DMS79 treated with DMSO at 0.1 percent for 48 hours (cell line): Measurements from ENCODE around the gene CFDP1.

Source experiments
- DNase-seq: peaks from one replicate; lab custom pipeline; 2025; lab: John Stamatoyannopoulos, UW

The CFDP1 gene

GRCh38 chr16:75372236-75372856, 61.0 kb downstream of the CFDP1 start:
- DNase-seq, result no peak

- DNase-seq, result no peak
Measured at GRCh38 chr16:75371171-75371570, 62.1 kb downstream of the CFDP1 start.

GRCh38 chr16:75364286-75364791, 69.0 kb downstream of the CFDP1 start:
- DNase-seq, result no peak

- no peak for DNase-seq
Measured at GRCh38 chr16:75362846-75363245, 70.5 kb downstream of the CFDP1 start.

GRCh38 chr16:75361936-75362335, 71.4 kb downstream of the CFDP1 start:
- DNase-seq, result no peak

- no peak for DNase-seq
Measured at GRCh38 chr16:75354170-75354569, 79.1 kb downstream of the CFDP1 start.

- DNase-seq, result no peak
Measured at GRCh38 chr16:75351183-75351582, 82.1 kb downstream of the CFDP1 start.

- no peak for DNase-seq
Measured at GRCh38 chr16:75345711-75346110, 87.6 kb downstream of the CFDP1 start.

GRCh38 chr16:75343941-75344340, 89.4 kb downstream of the CFDP1 start:
- no peak for DNase-seq

GRCh38 chr16:75343286-75343685, 90.0 kb downstream of the CFDP1 start:
- DNase-seq, result no peak

GRCh38 chr16:75342308-75342811, 90.9 kb downstream of the CFDP1 start:
- no peak for DNase-seq

GRCh38 chr16:75341564-75342307, 91.6 kb downstream of the CFDP1 start:
- no peak for DNase-seq

- DNase-seq, result no peak
Measured at GRCh38 chr16:75340741-75341491, 92.4 kb downstream of the CFDP1 start.

- no peak for DNase-seq
Measured at GRCh38 chr16:75337430-75337829, 95.9 kb downstream of the CFDP1 start.

GRCh38 chr16:75336521-75336920, 96.8 kb downstream of the CFDP1 start:
- no peak for DNase-seq

GRCh38 chr16:75333721-75334163, 99.6 kb downstream of the CFDP1 start:
- DNase-seq, result no peak

- no peak for DNase-seq
Measured at GRCh38 chr16:75329943-75330342, 103.4 kb downstream of the CFDP1 start.

GRCh38 chr16:75326333-75326732, 107.0 kb downstream of the CFDP1 start:
- no peak for DNase-seq

- DNase-seq, result no peak
Measured at GRCh38 chr16:75323933-75324332, 109.4 kb downstream of the CFDP1 start.

- DNase-seq, result no peak
Measured at GRCh38 chr16:75323198-75323597, 110.1 kb downstream of the CFDP1 start.

- DNase-seq, result no peak
Measured at GRCh38 chr16:75322740-75323139, 110.6 kb downstream of the CFDP1 start.

GRCh38 chr16:75320435-75320834, 112.9 kb downstream of the CFDP1 start:
- no peak for DNase-seq
